ENCODE measurements around the gene PTGDR2.
A peak's percentile ranks its signal among the peaks of the same experiment; 100 is the strongest.

PTGDR2 gene

GRCh38 chr11:60840470-60841430 is 15.0 kb downstream of the PTGDR2 start:
- TF ChIP-seq CTCF (conservative IDR thresholded peaks at IDR 0.05; ENCODE audit: control insufficient read depth, insufficient read depth, low read depth, low read length): no peak
- DNase-seq (ENCODE audit: low read depth): peak; percentile 97
- H3K4me3 ChIP-seq (ENCODE audit: control insufficient read depth, low read depth, low read length): no peak overlapping the region

GRCh38 chr11:60838132-60838531 is 17.6 kb downstream of the PTGDR2 start:
- H3K4me3 ChIP-seq (ENCODE audit: control insufficient read depth, low read depth, low read length): no peak overlapping the region
- DNase-seq (ENCODE audit: low read depth): no peak
- no peak for TF ChIP-seq CTCF (conservative IDR thresholded peaks at IDR 0.05; ENCODE audit: control insufficient read depth, insufficient read depth, low read depth, low read length)

GRCh38 chr11:60836866-60837515 is 18.8 kb downstream of the PTGDR2 start:
- H3K4me3 ChIP-seq (ENCODE audit: control insufficient read depth, low read depth, low read length): no peak overlapping the region
- DNase-seq (ENCODE audit: low read depth): no peak
- TF ChIP-seq CTCF (conservative IDR thresholded peaks at IDR 0.05; ENCODE audit: control insufficient read depth, insufficient read depth, low read depth, low read length): no peak

GRCh38 chr11:60835534-60835846 is 20.3 kb downstream of the PTGDR2 start:
- no peak overlapping the region for H3K4me3 ChIP-seq (ENCODE audit: control insufficient read depth, low read depth, low read length)
- TF ChIP-seq CTCF (conservative IDR thresholded peaks at IDR 0.05; ENCODE audit: control insufficient read depth, insufficient read depth, low read depth, low read length): no peak
- DNase-seq (ENCODE audit: low read depth): peak; percentile 58

GRCh38 chr11:60834742-60835533 is 20.8 kb downstream of the PTGDR2 start:
- no peak overlapping the region for H3K4me3 ChIP-seq (ENCODE audit: control insufficient read depth, low read depth, low read length)
- TF ChIP-seq CTCF (conservative IDR thresholded peaks at IDR 0.05; ENCODE audit: control insufficient read depth, insufficient read depth, low read depth, low read length): no peak
- peak; percentile 26 for DNase-seq (ENCODE audit: low read depth)

GRCh38 chr11:60831501-60832079 is 24.2 kb downstream of the PTGDR2 start:
- no peak overlapping the region for H3K4me3 ChIP-seq (ENCODE audit: control insufficient read depth, low read depth, low read length)
- TF ChIP-seq CTCF (conservative IDR thresholded peaks at IDR 0.05; ENCODE audit: control insufficient read depth, insufficient read depth, low read depth, low read length): no peak
- peak; percentile 73 for DNase-seq (ENCODE audit: low read depth)
